RPMI7951 (cell line): ENCODE results near the gene ZBTB4. TPM values are rescaled to one million over a fixed set of nuclear protein-coding genes. Genes with fewer than 3 reads are reported as not detected.

ENCODE experiments used
- DNase-seq: peaks from one replicate; pipeline ENCODE4 v3.0.0-alpha.2; 2012; ENCODE audit warnings: low read depth
- total RNA-seq: library from RNA; depleted of rRNA; stranded (reverse); fragments of >200 nt; shearing (Covaris generic); gene quantifications from 2 replicates; pipeline ENCODE4 v1.2.3, GENCODE V29; 2014; rRNA removed

The ZBTB4 gene
- total RNA-seq, result 14.3 and 14.8 TPM in 2 replicates

GRCh38 chr17:7479213-7480088 is at the start of gene ZBTB4:
ZBTB4 (minus strand) TSS chr17:7479631; CDS start chr17:7466801, 12,830 bp downstream.
- peak; percentile 51 for DNase-seq

GRCh38 chr17:7528842-7529241 is 49.4 kb upstream of the ZBTB4 start:
- DNase-seq, result no peak

GRCh38 chr17:7523033-7523432 is 43.6 kb upstream of the ZBTB4 start:
- peak; percentile 7 for DNase-seq

GRCh38 chr17:7515911-7516610 is 36.6 kb upstream of the ZBTB4 start:
- DNase-seq, result no peak

- no peak for DNase-seq
Observed at GRCh38 chr17:7513850-7514419, 34.5 kb upstream of the ZBTB4 start.

- no peak for DNase-seq
Observed at GRCh38 chr17:7512824-7513540, 33.6 kb upstream of the ZBTB4 start.

- DNase-seq, result no peak
Observed at GRCh38 chr17:7512105-7512504, 32.7 kb upstream of the ZBTB4 start.

- DNase-seq, result no peak
Observed at GRCh38 chr17:7511108-7511507, 31.7 kb upstream of the ZBTB4 start.

GRCh38 chr17:7509937-7510336 is 30.5 kb upstream of the ZBTB4 start:
- no peak for DNase-seq

- DNase-seq, result no peak
Observed at GRCh38 chr17:7508846-7509245, 29.4 kb upstream of the ZBTB4 start.

GRCh38 chr17:7508145-7508544 is 28.7 kb upstream of the ZBTB4 start:
- DNase-seq, result no peak

GRCh38 chr17:7503521-7503920 is 24.1 kb upstream of the ZBTB4 start:
- DNase-seq, result no peak

- no peak for DNase-seq
Observed at GRCh38 chr17:7502987-7503386, 23.6 kb upstream of the ZBTB4 start.

- no peak for DNase-seq
Observed at GRCh38 chr17:7502171-7502847, 22.9 kb upstream of the ZBTB4 start.

- DNase-seq, result no peak
Observed at GRCh38 chr17:7501729-7502128, 22.3 kb upstream of the ZBTB4 start.

GRCh38 chr17:7499161-7499560 is 19.7 kb upstream of the ZBTB4 start:
- no peak for DNase-seq

GRCh38 chr17:7497636-7498035 is 18.2 kb upstream of the ZBTB4 start:
- DNase-seq, result no peak

GRCh38 chr17:7497228-7497627 is 17.8 kb upstream of the ZBTB4 start:
- no peak for DNase-seq

- DNase-seq, result no peak
Observed at GRCh38 chr17:7496470-7497183, 17.2 kb upstream of the ZBTB4 start.

GRCh38 chr17:7495906-7496434 is 16.5 kb upstream of the ZBTB4 start:
- DNase-seq, result no peak

- no peak for DNase-seq
Observed at GRCh38 chr17:7493941-7494340, 14.5 kb upstream of the ZBTB4 start.
